HG02642 (cell line): Measurements from ENCODE around the gene RSPH9.

ENCODE experiments used
- ATAC-seq: cut with Tn5 transposase; IDR thresholded peaks from one replicate; pipeline ENCODE4 v1.9.1; 2021; ENCODE audit warnings: mild to moderate bottlenecking; ENCODE audit not compliant: unreplicated experiment, poor library complexity

Gene RSPH9

GRCh38 chr6:43667245-43668150 is 22.7 kb downstream of the RSPH9 start:
- ATAC-seq = no peak

- peak; percentile 48 for ATAC-seq
These were observed 23.6 kb downstream of the RSPH9 start for GRCh38 chr6:43668151-43669028.

- ATAC-seq = no peak
These were observed 24.4 kb downstream of the RSPH9 start for GRCh38 chr6:43669050-43669921.

GRCh38 chr6:43669922-43670622 is 25.2 kb downstream of the RSPH9 start:
- no peak for ATAC-seq

- no peak for ATAC-seq
These were observed 25.8 kb downstream of the RSPH9 start for GRCh38 chr6:43670623-43670986.

GRCh38 chr6:43671011-43671800 is 26.4 kb downstream of the RSPH9 start:
- ATAC-seq = no peak

GRCh38 chr6:43671801-43672690 is 27.2 kb downstream of the RSPH9 start:
- ATAC-seq = no peak

GRCh38 chr6:43673444-43674084 is 28.7 kb downstream of the RSPH9 start:
- no peak for ATAC-seq

- ATAC-seq = no peak
These were observed 29.5 kb downstream of the RSPH9 start for GRCh38 chr6:43674291-43674690.

- no peak for ATAC-seq
These were observed 30.1 kb downstream of the RSPH9 start for GRCh38 chr6:43674921-43675320.

GRCh38 chr6:43676962-43677606 is 32.2 kb downstream of the RSPH9 start:
- ATAC-seq = no peak

- no peak for ATAC-seq
These were observed 32.9 kb downstream of the RSPH9 start for GRCh38 chr6:43677759-43678158.

- ATAC-seq = no peak
These were observed 33.5 kb downstream of the RSPH9 start for GRCh38 chr6:43678341-43678740.

GRCh38 chr6:43679057-43679456 is 34.2 kb downstream of the RSPH9 start:
- ATAC-seq = no peak

- no peak for ATAC-seq
These were observed 35.7 kb downstream of the RSPH9 start for GRCh38 chr6:43680308-43681200.

GRCh38 chr6:43681303-43681702 is 36.5 kb downstream of the RSPH9 start:
- no peak for ATAC-seq
